IPS-20b (cell line): ENCODE measurements around the gene SIRPG.

Experiments
- H3K27ac ChIP-seq: one replicate; pipeline ENCODE4 v1.5.1; 2013; ENCODE audit warnings: low read length
- H3K27me3 ChIP-seq: 2 replicates; pipeline ENCODE4 v1.6.1; 2013; ENCODE audit warnings: mild to moderate bottlenecking, low read length, inconsistent platforms; ENCODE audit not compliant: insufficient read depth
- H3K36me3 ChIP-seq: 2 replicates; pipeline ENCODE4 v1.6.1; 2013; ENCODE audit warnings: low read depth, mild to moderate bottlenecking, inconsistent platforms, low read length, moderate library complexity; ENCODE audit not compliant: insufficient read depth
- H3K4me1 ChIP-seq: 2 replicates; pipeline ENCODE4 v1.6.1; 2013; ENCODE audit warnings: mild to moderate bottlenecking, control low read depth, inconsistent platforms, low read length, moderate library complexity; ENCODE audit not compliant: insufficient read depth
- H3K4me3 ChIP-seq: 2 replicates; pipeline ENCODE4 v1.5.1; 2013; ENCODE audit warnings: mild to moderate bottlenecking, low read length, inconsistent platforms
- H3K9ac ChIP-seq: 2 replicates; pipeline ENCODE4 v1.6.1; 2013; ENCODE audit warnings: low read depth, mild to moderate bottlenecking, inconsistent platforms, low read length, moderate library complexity
- H3K9me3 ChIP-seq: 2 replicates; pipeline ENCODE4 v1.6.1; 2013; ENCODE audit warnings: mild to moderate bottlenecking, low read depth, low read length, inconsistent platforms; ENCODE audit not compliant: insufficient read depth

The SIRPG gene

DNA sequence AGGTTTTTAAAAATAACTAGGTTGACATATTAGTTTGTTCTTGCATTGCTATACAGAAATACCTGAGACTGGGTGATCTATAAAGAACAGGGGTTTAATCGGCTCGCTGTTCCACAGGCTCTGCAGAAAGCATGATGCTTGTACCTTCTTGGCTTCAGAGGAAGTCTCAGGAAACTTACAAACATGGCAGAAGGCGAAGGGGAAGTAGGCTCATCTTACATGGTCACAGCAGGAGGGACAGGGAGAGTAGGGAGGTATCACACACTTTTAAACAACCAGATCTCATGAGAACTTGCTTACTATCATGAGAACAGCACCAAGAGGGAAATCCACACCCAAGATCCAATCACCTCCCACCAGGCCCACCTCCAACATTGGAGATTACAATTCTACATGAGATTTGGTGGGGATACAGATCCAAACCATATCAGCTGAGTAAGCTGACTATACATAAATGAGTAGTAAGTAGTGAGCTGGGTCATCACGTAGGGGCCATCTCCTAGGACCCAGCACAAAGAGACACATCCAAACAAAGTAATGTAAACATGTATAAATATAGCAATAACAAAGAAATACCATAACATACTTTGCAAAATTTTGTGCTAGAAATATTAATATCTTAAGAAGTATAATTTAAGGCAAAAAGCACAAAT is 31.4 kb upstream of the SIRPG start:
- no peaks in the 10 kb centered on the region for H3K9me3 ChIP-seq
- no peak overlapping the region for H3K9ac ChIP-seq
- no peaks in the 10 kb centered on the region; the same call in 1 of the 2 replicates for H3K4me1 ChIP-seq
- no peaks in the 10 kb centered on the region for H3K27me3 ChIP-seq
- H3K4me3 ChIP-seq = no peak overlapping the region
- no peaks in the 10 kb centered on the region for H3K36me3 ChIP-seq
- no peak overlapping the region for H3K27ac ChIP-seq

DNA sequence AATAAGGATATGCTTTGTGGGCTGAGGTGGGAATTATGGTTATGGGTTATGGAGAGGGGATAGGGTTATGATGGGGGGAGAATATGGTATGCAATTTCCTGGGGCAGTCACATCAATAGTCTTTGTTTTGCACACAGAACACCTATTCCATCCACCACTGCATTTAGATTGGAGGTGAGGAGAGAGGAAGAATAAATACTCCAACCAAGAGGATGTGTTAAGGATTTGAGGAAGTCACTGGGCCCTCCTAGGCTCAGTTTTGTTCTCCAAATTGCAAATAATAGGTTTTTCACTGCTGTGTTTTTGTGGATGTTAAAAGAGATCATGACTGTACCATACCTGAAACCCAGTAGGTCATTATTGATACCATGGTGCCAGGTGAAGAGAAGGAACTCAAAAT is 29.5 kb upstream of the SIRPG start:
- no peaks in the 10 kb centered on the region for H3K27me3 ChIP-seq

DNA sequence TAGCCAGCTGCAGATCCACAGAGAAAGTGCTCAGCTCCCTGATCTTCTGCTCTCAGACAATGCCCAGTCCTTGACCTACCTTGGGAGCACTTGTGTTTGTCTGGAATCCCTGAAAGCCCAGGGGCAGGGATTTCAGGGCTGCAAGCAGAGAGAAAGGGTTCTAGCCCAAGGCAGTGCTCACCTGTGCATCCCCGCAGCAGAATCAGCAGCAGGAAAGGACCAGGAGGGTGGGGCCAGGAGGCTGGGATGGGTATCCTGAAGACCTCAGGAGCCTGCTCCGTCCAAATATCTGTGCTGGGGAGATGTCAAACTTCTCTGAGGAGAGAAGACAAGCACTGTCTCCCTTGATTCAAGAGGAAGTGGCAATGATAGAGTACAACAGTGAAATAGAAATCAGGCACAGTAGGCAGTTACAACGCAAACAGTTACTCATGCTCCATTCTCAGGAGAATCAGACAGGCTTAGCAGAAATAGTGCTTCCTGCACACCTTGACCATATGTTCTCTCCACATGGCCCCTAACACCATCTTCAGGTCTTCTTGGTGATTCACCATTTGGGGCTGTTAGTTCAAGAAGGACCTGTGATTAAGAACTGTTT is 28.7 kb upstream of the SIRPG start:
- no peak overlapping the region for H3K9ac ChIP-seq
- H3K27me3 ChIP-seq = no peaks in the 10 kb centered on the region

More for the DNA sequence above, 29.5 kb upstream of the SIRPG start:
- Histone ChIP-seq H3K4me3 (no peak overlapping the region), H3K9me3 (0 out of 2 replicates have a peak, but pooled peaks cover 3% of the 10 kb centered on the region), H3K27ac (no peak overlapping the region), H3K9ac (no peak overlapping the region), H3K4me1 (no peaks in the 10 kb centered on the region; the same call in 1 of the 2 replicates), H3K36me3 (no peaks in the 10 kb centered on the region)

DNA sequence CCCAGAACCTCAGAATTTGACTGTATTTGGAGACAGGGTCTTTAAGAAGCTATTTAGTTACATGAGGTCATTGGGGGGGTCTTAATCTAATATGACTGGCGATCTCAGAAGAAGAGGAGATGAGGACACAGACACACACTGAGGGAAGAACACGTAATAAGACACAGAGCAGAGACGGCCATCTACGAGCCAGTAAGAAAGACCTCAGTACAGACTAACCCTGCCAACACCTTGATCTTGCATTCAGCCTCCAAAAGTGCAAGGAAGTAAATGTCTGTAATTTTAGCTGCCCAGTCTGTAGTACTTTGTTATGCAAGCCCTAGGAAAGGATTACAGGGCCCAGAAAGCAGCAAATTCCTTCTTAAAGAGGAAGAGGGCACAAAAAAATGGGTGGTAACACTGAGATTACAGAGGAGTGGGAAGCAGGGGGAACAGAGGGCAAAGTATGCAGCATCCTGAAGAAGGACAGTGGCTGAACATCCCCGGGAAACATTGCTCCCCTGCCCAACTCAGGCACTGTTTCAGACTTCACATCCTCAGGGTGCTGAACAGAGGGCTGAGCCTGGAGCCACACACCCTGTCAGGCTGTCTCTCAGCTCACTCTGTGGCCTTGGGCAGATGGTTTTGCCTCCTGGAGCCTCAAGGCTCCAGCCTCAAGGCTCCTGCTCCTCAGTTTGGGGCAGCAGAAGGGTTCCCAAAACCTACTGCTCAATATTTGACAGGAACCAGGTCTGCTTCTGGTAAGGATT is 27.9 kb upstream of the SIRPG start:
- Histone ChIP-seq H3K9ac (no peak overlapping the region), H3K4me3 (no peak overlapping the region), H3K4me1 (no peaks in the 10 kb centered on the region; the same call in 1 of the 2 replicates), H3K36me3 (no peaks in the 10 kb centered on the region), H3K9me3 (0 out of 2 replicates have a peak, but pooled peaks cover 5% of the 10 kb centered on the region), H3K27me3 (no peaks in the 10 kb centered on the region), H3K27ac (no peak overlapping the region)

More for the DNA sequence above, 28.7 kb upstream of the SIRPG start:
- Histone ChIP-seq H3K9me3 (0 out of 2 replicates have a peak, but pooled peaks cover 5% of the 10 kb centered on the region), H3K4me3 (no peak overlapping the region), H3K27ac (no peak overlapping the region), H3K4me1 (no peaks in the 10 kb centered on the region; the same call in 1 of the 2 replicates), H3K36me3 (no peaks in the 10 kb centered on the region)

DNA sequence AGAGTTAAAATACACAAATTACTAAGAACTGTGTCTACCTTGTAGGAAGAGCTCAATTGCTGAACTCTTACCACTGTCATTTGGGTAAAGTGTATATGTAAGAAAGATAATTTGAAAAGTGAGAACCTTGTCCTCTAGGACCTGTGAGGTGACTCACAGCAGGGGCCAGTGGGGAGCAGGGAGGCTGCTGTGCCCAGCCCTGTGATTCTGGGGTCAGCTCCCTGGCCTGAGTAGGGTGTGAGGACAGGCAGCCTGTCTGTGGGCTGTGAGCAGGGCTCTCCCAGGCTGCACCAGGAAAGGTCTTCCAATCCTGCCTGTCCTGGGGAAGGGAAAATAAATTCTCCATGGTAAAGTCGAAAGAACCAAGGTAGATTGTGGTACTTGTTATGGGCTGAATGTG is 27.3 kb upstream of the SIRPG start:
- Histone ChIP-seq H3K4me3 (no peak overlapping the region), H3K36me3 (no peaks in the 10 kb centered on the region), H3K4me1 (no peaks in the 10 kb centered on the region; the same call in 1 of the 2 replicates), H3K9ac (no peak overlapping the region), H3K27ac (no peak overlapping the region), H3K9me3 (0 out of 2 replicates have a peak, but pooled peaks cover 5% of the 10 kb centered on the region), H3K27me3 (no peaks in the 10 kb centered on the region)

DNA sequence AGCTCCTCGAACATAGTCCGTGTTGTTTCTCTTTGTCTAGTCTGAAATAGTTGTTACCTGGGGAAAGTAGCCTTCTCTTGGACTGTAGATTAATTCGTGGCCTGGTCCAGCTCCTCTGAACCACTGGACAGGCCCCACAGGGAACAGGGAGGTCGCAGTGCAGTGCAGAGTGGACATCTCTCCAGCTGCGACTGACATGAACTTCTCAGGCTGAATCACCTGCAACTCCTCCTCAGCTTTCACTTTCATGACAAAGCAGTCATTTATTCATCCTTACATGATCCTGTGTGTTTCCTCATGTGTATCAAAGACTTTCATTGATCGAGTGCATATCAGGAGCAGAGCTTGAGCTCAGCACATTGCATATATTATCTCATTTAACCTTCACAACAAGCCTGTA is 19.1 kb upstream of the SIRPG start:
- Histone ChIP-seq H3K27me3 (peaks cover 17% of the 10 kb centered on the region; the same call in 1 of the 2 replicates), H3K4me3 (no peak overlapping the region), H3K4me1 (no peaks in the 10 kb centered on the region)

DNA sequence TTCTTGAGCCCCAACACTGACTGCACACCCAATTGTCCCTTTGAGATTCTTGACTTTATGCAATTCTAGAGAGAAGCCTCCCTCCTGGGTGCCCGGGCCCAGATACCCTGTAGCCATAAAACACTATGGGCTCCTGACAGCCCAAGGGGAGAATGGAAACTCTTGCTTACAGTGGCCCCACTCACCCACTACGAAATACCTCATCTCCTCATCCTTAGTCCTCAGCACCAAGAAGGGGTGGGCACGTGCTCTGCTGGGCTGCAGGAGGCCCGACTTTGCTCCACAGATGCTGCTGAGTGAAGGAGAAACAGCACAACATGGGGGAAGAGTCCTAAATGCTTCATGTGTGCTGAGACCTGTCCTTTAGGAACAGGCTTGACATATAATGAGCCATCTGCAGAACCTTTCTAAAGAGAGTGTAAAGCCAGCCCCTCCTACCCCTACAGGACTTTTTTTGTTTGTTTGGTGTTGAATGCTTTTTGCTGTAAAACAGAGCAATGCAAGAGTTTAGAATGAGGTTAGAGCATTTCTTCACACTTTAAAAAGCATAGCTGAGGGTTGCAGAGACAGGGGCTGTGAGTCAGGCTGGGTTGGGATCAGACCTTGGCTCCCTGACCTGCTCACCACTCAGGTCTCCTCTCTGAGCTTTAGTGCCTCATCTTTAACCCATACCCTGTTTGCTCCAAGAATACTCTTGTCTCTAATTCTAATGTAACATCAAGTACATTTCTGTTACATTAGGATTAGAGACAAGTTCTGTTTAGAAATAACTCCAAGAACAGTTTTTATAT is 17.6 kb upstream of the SIRPG start:
- Histone ChIP-seq H3K36me3 (no peaks in the 10 kb centered on the region), H3K27ac (no peak overlapping the region), H3K4me1 (no peaks in the 10 kb centered on the region), H3K27me3 (peaks cover 17% of the 10 kb centered on the region; the same call in 1 of the 2 replicates), H3K9me3 (no peaks in the 10 kb centered on the region), H3K4me3 (no peak overlapping the region), H3K9ac (no peak overlapping the region)

More for the DNA sequence above, 19.1 kb upstream of the SIRPG start:
- H3K9me3 ChIP-seq = no peaks in the 10 kb centered on the region
- H3K9ac ChIP-seq = no peak overlapping the region
- H3K27ac ChIP-seq = no peak overlapping the region
- H3K36me3 ChIP-seq = no peaks in the 10 kb centered on the region

DNA sequence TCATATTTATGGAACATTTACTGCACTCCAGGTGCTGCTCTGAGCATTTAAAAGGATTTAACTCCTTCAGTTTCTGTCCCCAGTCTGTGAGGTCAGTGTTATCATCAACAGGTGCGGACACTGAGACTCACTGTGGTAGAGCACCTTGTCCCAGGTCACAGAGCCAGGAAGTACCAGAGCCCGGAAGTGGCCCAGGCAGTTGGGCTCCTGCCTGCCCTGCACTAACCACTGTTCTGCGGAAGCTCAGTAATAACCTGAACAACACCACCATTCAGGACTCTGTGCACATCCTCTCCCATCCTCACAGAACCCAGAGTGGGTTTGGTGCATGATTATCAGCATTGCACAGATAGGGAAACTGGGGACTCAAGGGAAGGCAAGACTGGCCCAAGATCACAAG is 16.8 kb upstream of the SIRPG start:
- H3K27ac ChIP-seq = no peak overlapping the region
- no peak overlapping the region for H3K9ac ChIP-seq
- H3K4me3 ChIP-seq = no peak overlapping the region
- no peaks in the 10 kb centered on the region for H3K9me3 ChIP-seq
- no peaks in the 10 kb centered on the region for H3K4me1 ChIP-seq
- H3K27me3 ChIP-seq = peaks cover 17% of the 10 kb centered on the region; the same call in 1 of the 2 replicates
- no peaks in the 10 kb centered on the region for H3K36me3 ChIP-seq

DNA sequence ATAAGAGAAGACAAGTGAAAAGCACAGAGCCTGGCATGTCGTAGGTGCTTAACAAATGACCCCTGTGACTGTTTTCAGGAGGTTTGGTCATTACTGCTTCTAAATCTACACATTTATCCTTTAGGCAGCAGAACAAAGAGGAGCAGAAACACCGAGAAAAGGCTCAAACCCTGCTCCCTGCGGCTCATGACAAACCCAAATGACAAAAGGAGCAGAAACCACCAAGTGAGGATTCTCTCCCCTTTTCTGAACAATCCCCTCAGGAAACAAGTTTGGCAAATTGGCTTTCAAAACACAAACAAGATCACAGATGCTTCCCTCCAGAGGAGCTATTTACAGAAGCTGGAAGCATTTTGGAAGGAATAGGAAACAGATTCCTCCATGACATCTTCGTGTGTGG is 15.8 kb upstream of the SIRPG start:
- no peak overlapping the region for H3K27ac ChIP-seq
- H3K9ac ChIP-seq = no peak overlapping the region

DNA sequence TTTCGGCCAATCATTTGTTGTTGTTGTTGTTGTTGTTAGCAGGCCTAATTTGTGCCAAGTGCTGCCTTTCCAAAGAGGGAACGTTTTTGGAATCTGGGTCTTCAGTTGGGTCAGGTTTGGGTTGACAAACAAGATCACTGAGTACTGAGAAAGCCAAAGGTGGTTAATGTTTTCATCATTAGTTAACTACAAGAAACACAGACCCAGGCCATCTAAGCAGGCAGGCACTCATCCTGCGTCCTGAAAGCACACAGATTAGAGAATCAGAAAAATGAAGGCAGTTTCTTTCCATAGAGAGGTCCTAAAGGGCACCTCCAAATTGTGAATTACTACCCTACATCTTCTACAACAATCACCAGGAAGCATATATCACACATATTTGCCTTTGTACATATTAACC is 15.1 kb upstream of the SIRPG start:
- no peaks in the 10 kb centered on the region for H3K4me1 ChIP-seq
- H3K36me3 ChIP-seq = no peaks in the 10 kb centered on the region
- H3K4me3 ChIP-seq = no peak overlapping the region
- H3K9ac ChIP-seq = no peak overlapping the region
- peaks cover 17% of the 10 kb centered on the region; the same call in 1 of the 2 replicates for H3K27me3 ChIP-seq
- no peak overlapping the region for H3K27ac ChIP-seq
- no peaks in the 10 kb centered on the region for H3K9me3 ChIP-seq

More for the DNA sequence above, 15.8 kb upstream of the SIRPG start:
- H3K27me3 ChIP-seq = peaks cover 17% of the 10 kb centered on the region; the same call in 1 of the 2 replicates
- H3K36me3 ChIP-seq = no peaks in the 10 kb centered on the region
- H3K4me3 ChIP-seq = no peak overlapping the region
- H3K4me1 ChIP-seq = no peaks in the 10 kb centered on the region
- no peaks in the 10 kb centered on the region for H3K9me3 ChIP-seq
